SU-DHL-6 (cell line): ENCODE measurements around the gene PRKCZ.
"Not testable (repeated sequence)": the region's sequence is repeated elsewhere in the genome, so short reads cannot be mapped to it uniquely, and the experiment has no call there.

Experiments
- H2AFZ ChIP-seq: fragments of 200-600 bp; sonication (generic); 2 replicates; pipeline ENCODE4 v1.6.1; 2014; ENCODE audit warnings: low read depth, mild to moderate bottlenecking, moderate library complexity, mixed read lengths, antibody characterized with exemption, low read length; ENCODE audit not compliant: severe bottlenecking
- H3F3A ChIP-seq: fragments of 200-600 bp; shearing (Covaris generic); 2 replicates; pipeline ENCODE4 v1.6.0; 2016; ENCODE audit warnings: antibody characterized with exemption, mild to moderate bottlenecking; ENCODE audit not compliant: insufficient read depth
- H3K27ac ChIP-seq: fragments of 200-600 bp; sonication (generic); 2 replicates; pipeline ENCODE4 v1.5.1; 2016; ENCODE audit warnings: low read depth, mild to moderate bottlenecking, low read length, moderate library complexity, mixed read lengths
- H3K27me3 ChIP-seq: fragments of 200-600 bp; sonication (generic), shearing (Covaris generic); 2 replicates; pipeline ENCODE4 v1.6.0; 2014; ENCODE audit warnings: mild to moderate bottlenecking, low read length
- H3K36me3 ChIP-seq: fragments of 200-600 bp; sonication (generic); 2 replicates; pipeline ENCODE4 v1.6.1; 2014; ENCODE audit warnings: mild to moderate bottlenecking, low read length, mixed read lengths
- H3K4me2 ChIP-seq: fragments of 300-600, 200-600 bp; shearing (Covaris generic), sonication (generic); 2 replicates; pipeline ENCODE4 v1.6.0; 2014; ENCODE audit warnings: low read length, low read depth, mild to moderate bottlenecking; ENCODE audit not compliant: poor library complexity, severe bottlenecking
- H3K4me3 ChIP-seq: fragments of 200-600 bp; sonication (generic); 2 replicates; pipeline ENCODE4 v1.5.1; 2014; ENCODE audit warnings: antibody characterized with exemption, low read length, mild to moderate bottlenecking, mixed read lengths; ENCODE audit not compliant: insufficient read depth, poor library complexity, severe bottlenecking
- H3K79me2 ChIP-seq: fragments of 200-600 bp; sonication (generic); 2 replicates; pipeline ENCODE4 v1.6.1; 2014; ENCODE audit warnings: mild to moderate bottlenecking, low read length, moderate library complexity; ENCODE audit not compliant: insufficient read depth
- H3K9ac ChIP-seq: fragments of 200-600 bp; sonication (generic); 2 replicates; pipeline ENCODE4 v1.7.0; 2014; ENCODE audit warnings: mild to moderate bottlenecking, low read length
- H3K9me2 ChIP-seq: fragments of 200-600 bp; sonication (generic); replicated peaks from 2 replicates; pipeline ENCODE4 v1.6.1; 2014; ENCODE audit warnings: low read length; ENCODE audit not compliant: insufficient read depth
- H3K9me3 ChIP-seq: fragments of 200-600 bp; sonication (generic); 2 replicates; pipeline ENCODE4 v1.6.1; 2014; ENCODE audit warnings: low read length, mixed read lengths; ENCODE audit not compliant: insufficient read depth
- H4K20me1 ChIP-seq: fragments of 200-600 bp; sonication (generic); 2 replicates; pipeline ENCODE4 v1.6.1; 2014; ENCODE audit warnings: low read depth, mild to moderate bottlenecking, antibody characterized with exemption, low read length, moderate library complexity, mixed read lengths
- EZH2phosphoT487 ChIP-seq: fragments of 200-600 bp; sonication (generic), shearing (Covaris generic); conservative IDR thresholded peaks from 2 replicates; pipeline ENCODE4 v1.6.1; 2018; ENCODE audit warnings: mild to moderate bottlenecking, antibody characterized with exemption, low read length, moderate library complexity, mixed read lengths
- TF ChIP-seq, protein P1 (sequence below): fragments of 200-600 bp; sonication (generic); IDR thresholded peaks from one replicate; pipeline ENCODE4 v1.5.1; 2017; ENCODE audit warnings: antibody characterized with exemption, mild to moderate bottlenecking, low read length, moderate library complexity; ENCODE audit not compliant: insufficient read depth, poor library complexity, severe bottlenecking

The PRKCZ gene

DNA sequence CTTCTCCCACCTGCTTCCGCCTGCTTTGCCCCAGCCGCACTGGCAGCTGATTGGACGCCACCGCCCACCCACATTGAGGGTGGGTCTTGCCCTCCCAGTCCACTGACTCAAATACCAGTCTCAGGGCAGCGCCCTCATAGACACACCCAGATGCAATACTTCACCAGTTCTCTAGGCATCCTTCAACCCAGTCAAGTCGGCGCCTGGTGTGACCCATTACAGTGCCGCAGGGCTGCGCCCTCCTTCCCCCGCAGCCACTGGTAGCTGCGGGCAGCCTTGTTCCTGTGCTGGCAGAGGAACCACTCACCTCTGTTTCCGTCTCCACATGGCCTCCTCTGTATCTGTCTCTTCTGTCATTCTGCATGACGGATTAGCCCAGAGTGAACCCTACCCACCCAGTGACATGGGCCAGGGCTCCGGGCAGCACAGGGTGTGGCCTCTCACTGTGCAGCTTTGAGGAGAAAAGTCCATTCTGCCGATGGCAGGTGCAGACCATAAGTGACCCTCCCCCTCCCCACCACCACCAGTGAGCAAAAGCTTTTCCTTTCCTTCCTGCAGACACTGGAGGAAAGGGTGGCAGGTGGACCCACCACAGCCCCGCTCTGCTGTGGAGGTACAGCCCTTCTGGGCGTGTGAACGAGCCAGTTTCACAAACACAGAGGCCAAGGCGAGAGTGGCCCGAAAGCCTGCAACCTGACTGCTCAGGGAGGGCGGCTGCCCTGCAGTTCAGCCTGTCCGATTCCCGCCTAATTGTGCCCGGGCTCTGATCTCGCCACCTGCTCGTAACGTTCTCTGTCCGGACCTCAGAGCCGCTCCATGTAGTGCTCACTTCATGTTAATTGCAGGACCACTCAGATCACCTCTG, 87.3 kb downstream of the PRKCZ start:
- no peaks in the 10 kb centered on the region for H3K9me3 ChIP-seq
- H4K20me1 ChIP-seq, result no peaks in the 10 kb centered on the region
- H3K9me2 ChIP-seq, result no peaks in the 10 kb centered on the region
- H3K27me3 ChIP-seq, result no peaks in the 10 kb centered on the region
- no peak overlapping the region for H3K4me2 ChIP-seq
- H2AFZ ChIP-seq, result no peak overlapping the region
- no peaks in the 10 kb centered on the region for H3K36me3 ChIP-seq
- H3K4me3 ChIP-seq, result no peak overlapping the region
- no peak overlapping the region for H3K27ac ChIP-seq
- H3K79me2 ChIP-seq, result no peaks in the 10 kb centered on the region
- H3F3A ChIP-seq, result no peaks in the 10 kb centered on the region
- TF ChIP-seq, protein P1, sequence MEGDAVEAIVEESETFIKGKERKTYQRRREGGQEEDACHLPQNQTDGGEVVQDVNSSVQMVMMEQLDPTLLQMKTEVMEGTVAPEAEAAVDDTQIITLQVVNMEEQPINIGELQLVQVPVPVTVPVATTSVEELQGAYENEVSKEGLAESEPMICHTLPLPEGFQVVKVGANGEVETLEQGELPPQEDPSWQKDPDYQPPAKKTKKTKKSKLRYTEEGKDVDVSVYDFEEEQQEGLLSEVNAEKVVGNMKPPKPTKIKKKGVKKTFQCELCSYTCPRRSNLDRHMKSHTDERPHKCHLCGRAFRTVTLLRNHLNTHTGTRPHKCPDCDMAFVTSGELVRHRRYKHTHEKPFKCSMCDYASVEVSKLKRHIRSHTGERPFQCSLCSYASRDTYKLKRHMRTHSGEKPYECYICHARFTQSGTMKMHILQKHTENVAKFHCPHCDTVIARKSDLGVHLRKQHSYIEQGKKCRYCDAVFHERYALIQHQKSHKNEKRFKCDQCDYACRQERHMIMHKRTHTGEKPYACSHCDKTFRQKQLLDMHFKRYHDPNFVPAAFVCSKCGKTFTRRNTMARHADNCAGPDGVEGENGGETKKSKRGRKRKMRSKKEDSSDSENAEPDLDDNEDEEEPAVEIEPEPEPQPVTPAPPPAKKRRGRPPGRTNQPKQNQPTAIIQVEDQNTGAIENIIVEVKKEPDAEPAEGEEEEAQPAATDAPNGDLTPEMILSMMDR, result no peak
- TF ChIP-seq EZH2phosphoT487, result no peak
- no peak overlapping the region for H3K9ac ChIP-seq

DNA sequence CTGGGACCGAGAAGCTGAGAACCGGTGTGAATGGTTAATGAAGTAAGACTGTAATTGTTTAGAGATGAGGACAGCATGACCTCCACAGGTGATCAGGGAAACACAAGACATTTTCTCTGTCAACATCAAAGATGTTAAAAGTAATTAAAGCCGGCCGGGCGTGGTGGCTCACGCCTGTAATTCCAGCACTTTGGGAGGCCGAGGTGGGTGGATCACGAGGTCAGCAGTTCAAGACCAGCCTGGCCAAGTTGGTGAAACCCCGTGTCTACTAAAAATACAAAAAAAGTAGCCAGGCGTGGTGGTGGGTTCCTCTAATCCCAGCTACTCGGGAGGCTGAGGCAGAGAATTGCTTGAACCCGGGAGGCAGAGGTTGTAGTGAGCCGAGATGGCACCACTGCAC, 88.9 kb downstream of the PRKCZ start:
- H3K79me2 ChIP-seq, H3K4me3 ChIP-seq, H3K9me3 ChIP-seq, H3K4me2 ChIP-seq, H3K36me3 ChIP-seq, H4K20me1 ChIP-seq, H3K27me3 ChIP-seq, H3K9me2 ChIP-seq, H3F3A ChIP-seq, H3K27ac ChIP-seq, H2AFZ ChIP-seq, H3K9ac ChIP-seq: not testable (repeated sequence)

DNA sequence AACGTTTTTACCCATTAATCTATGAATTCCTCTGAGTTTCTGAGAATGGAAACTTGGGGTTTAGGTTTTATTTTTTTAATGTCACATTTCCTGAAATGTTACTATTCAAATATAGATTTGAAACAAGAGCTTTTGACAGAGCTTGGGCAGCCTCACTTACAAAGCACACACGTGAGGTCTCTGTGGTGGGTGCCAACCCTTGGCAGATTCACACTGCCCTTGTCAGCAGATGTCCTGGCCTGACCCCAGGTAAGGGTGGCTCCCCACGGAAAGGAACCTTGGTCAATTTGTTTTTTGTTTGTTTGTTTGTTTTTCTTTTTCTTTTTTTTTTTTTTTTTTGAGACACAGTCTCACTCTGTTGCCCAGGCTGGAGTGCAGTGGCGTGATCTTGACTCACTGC, 90.8 kb downstream of the PRKCZ start:
- no peaks in the 10 kb centered on the region for H3K9me3 ChIP-seq
- H3K36me3 ChIP-seq, result no peaks in the 10 kb centered on the region
- H3K27ac ChIP-seq, result no peak overlapping the region
- H3K79me2 ChIP-seq, result no peaks in the 10 kb centered on the region
- no peaks in the 10 kb centered on the region for H3K27me3 ChIP-seq
- no peak for TF ChIP-seq EZH2phosphoT487
- TF ChIP-seq, protein P1, result no peak
- H3F3A ChIP-seq, result no peaks in the 10 kb centered on the region
- H3K4me2 ChIP-seq, result no peak overlapping the region
- no peak overlapping the region for H3K4me3 ChIP-seq
- no peaks in the 10 kb centered on the region for H3K9me2 ChIP-seq
- H4K20me1 ChIP-seq, result no peaks in the 10 kb centered on the region
- no peak overlapping the region for H3K9ac ChIP-seq
- no peak overlapping the region for H2AFZ ChIP-seq

DNA sequence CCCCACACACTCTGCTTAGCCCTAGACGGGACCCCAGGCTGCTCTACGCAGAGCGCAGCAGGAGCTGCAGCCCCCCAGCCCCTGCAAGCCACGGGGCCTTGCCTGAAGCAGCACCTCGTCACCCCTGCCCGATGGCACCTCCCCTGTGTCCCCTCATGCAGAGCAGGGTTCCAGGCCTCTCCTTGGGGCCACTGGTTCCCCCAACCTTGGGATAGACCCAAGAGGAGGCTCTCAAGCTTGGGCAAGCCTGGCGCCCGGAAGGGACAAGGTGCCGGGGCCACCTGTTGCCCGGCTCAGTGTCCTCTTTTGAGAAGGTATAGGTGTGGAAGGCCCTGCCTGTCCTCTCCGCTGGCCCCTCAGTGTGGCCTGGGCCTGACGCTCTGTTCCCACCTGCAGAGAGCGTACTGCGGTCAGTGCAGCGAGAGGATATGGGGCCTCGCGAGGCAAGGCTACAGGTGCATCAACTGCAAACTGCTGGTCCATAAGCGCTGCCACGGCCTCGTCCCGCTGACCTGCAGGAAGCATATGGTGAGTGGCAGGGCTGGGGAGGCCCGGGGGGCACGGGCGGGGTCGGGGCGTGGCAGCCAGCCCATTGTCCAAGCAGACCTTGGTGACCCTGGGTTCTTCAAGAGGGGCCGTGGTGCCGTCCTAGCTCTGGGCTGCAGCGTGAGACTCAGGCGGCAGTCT, 93.7 kb downstream of the PRKCZ start:
- no peaks in the 10 kb centered on the region for H3K27me3 ChIP-seq
- no peak overlapping the region for H3K9ac ChIP-seq
- H3K9me2 ChIP-seq, result no peaks in the 10 kb centered on the region
- no peak overlapping the region for H3K27ac ChIP-seq
- TF ChIP-seq EZH2phosphoT487, result no peak
- TF ChIP-seq, protein P1, result no peak
- no peaks in the 10 kb centered on the region for H3K9me3 ChIP-seq
- H3K4me2 ChIP-seq, result no peak overlapping the region
- no peaks in the 10 kb centered on the region for H3F3A ChIP-seq
- no peaks in the 10 kb centered on the region for H3K79me2 ChIP-seq
- no peak overlapping the region for H2AFZ ChIP-seq
- H3K4me3 ChIP-seq, result no peak overlapping the region
- no peaks in the 10 kb centered on the region for H3K36me3 ChIP-seq
- H4K20me1 ChIP-seq, result no peaks in the 10 kb centered on the region
